ENCODE measurements around the gene ARL4D. TPM values are rescaled to one million over a fixed set of nuclear protein-coding genes. Genes with fewer than 3 reads are reported as not detected.

Gene ARL4D
- total and polyA plus RNA-seq, 4 donors: 10.3 to 37.8 (median 16.4) TPM

GRCh38 chr17:43446773-43447172 lies 48.0 kb downstream of the ARL4D start:
- no peak for TF ChIP-seq CTCF (IDR thresholded peaks at IDR 0.05; ENCODE audit: control extremely low read depth, extremely low read depth)
- Histone ChIP-seq H3K9ac (ENCODE audit: insufficient read depth in 1 of 2, low read length in 2 of 2) (no peak overlapping the region), H3K4me1 (ENCODE audit: control insufficient read depth in 5 of 5, insufficient read depth in 5 of 5, low read length in 5 of 5) (peaks cover 0 to 6% (median 0%) of the 10 kb centered on the region in 5 donors), H3K36me3 (ENCODE audit: control insufficient read depth in 4 of 4, insufficient read depth in 4 of 4, low read length in 4 of 4) (no peaks in the 10 kb centered on the region), H3K27ac (ENCODE audit: low read depth in 1 of 2, low read length in 1 of 2) (no peak overlapping the region), H3K9me3 (ENCODE audit: control insufficient read depth in 4 of 4, insufficient read depth in 3 of 4, low read length in 3 of 4) (no peaks in the 10 kb centered on the region), H3K4me3 (no peak overlapping the region), H3K27me3 (ENCODE audit: control insufficient read depth in 3 of 3, insufficient read depth in 3 of 3, low read length in 2 of 3) (no peaks in the 10 kb centered on the region)
- no peak for ATAC-seq (ENCODE audit: insufficient read depth, low FRiP score)
- WGBS, 2 donors: 98% methylated on average over 5 of the region's 5 CpGs
- DNase-seq: no peak

DNA sequence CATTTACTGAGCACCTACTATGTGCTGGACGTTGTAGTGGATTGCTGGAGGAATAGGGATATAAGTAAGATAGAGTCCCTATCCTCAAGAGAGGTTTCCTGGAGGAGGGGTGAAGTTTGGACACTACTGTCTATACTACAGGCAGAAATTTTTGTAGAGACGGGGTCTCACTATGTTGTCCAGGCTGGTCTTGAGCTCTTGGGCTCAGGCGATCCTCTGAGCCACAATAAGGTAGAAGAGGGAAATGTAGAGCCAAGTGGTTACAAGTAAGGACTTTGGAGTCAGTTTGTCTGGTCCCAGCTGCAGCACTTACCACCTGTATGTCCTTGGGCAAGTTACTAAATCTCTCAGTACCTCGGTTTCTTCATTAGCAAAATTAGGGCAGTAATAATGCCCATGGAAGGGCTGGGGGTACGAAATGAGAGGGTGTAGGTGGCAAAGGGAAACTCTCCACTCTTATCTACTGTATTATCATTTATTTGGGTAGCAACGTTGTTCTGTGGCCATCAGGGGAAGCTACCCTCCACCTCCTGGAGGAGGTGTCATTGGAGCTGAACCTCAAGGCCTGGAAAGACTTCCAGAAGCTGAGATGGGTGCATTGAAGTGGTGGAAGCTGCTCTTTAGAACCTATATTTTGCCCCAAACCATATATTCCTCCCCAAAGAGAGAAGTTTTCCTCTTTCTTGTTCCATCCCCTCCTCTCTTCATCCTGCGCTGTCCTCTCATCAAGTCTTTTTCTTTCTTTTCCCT lies 50.1 kb downstream of the ARL4D start:
- no peaks in the 10 kb centered on the region for H3K36me3 ChIP-seq (ENCODE audit: control insufficient read depth in 4 of 4, insufficient read depth in 4 of 4, low read length in 4 of 4)
- 67 to 71% methylated on average over 7 of the region's 7 CpGs for WGBS, 2 donors
- H3K9me3 ChIP-seq (ENCODE audit: control insufficient read depth in 4 of 4, insufficient read depth in 3 of 4, low read length in 3 of 4): no peaks in the 10 kb centered on the region
- H3K27ac ChIP-seq (ENCODE audit: low read depth in 1 of 2, low read length in 1 of 2): peak overlapping the region in 1 of 2 donors; percentile 42
- no peak overlapping the region for H3K9ac ChIP-seq (ENCODE audit: insufficient read depth in 1 of 2, low read length in 2 of 2)
- peaks cover 0 to 6% (median 0%) of the 10 kb centered on the region in 5 donors for H3K4me1 ChIP-seq (ENCODE audit: control insufficient read depth in 5 of 5, insufficient read depth in 5 of 5, low read length in 5 of 5)
- TF ChIP-seq CTCF (IDR thresholded peaks at IDR 0.05; ENCODE audit: control extremely low read depth, extremely low read depth): no peak
- H3K4me3 ChIP-seq: no peak overlapping the region
- DNase-seq (no peak), ATAC-seq (ENCODE audit: insufficient read depth, low FRiP score) (no peak)
- no peaks in the 10 kb centered on the region for H3K27me3 ChIP-seq (ENCODE audit: control insufficient read depth in 3 of 3, insufficient read depth in 3 of 3, low read length in 2 of 3)

GRCh38 chr17:43449470-43450248 lies 50.9 kb downstream of the ARL4D start:
- WGBS, 2 donors: 58 to 73% methylated on average over 8 of the region's 8 CpGs
- no peak for ATAC-seq (ENCODE audit: insufficient read depth, low FRiP score)
- H3K4me1 ChIP-seq (ENCODE audit: control insufficient read depth in 5 of 5, insufficient read depth in 5 of 5, low read length in 5 of 5): peaks cover 0 to 6% (median 0%) of the 10 kb centered on the region in 5 donors
- DNase-seq: peak in 2 of 3 donors; percentile 51 to 66
- peak overlapping the region in 1 of 2 donors; percentile 68 for H3K27ac ChIP-seq (ENCODE audit: low read depth in 1 of 2, low read length in 1 of 2)
- no peaks in the 10 kb centered on the region for H3K9me3 ChIP-seq (ENCODE audit: control insufficient read depth in 4 of 4, insufficient read depth in 3 of 4, low read length in 3 of 4)
- no peaks in the 10 kb centered on the region for H3K36me3 ChIP-seq (ENCODE audit: control insufficient read depth in 4 of 4, insufficient read depth in 4 of 4, low read length in 4 of 4)
- no peaks in the 10 kb centered on the region for H3K27me3 ChIP-seq (ENCODE audit: control insufficient read depth in 3 of 3, insufficient read depth in 3 of 3, low read length in 2 of 3)
- H3K4me3 ChIP-seq: no peak overlapping the region
- no peak for TF ChIP-seq CTCF (IDR thresholded peaks at IDR 0.05; ENCODE audit: control extremely low read depth, extremely low read depth)
- H3K9ac ChIP-seq (ENCODE audit: insufficient read depth in 1 of 2, low read length in 2 of 2): no peak overlapping the region

Small RNA genes lying within 50 kb of the gene (small RNA-seq; reads per million reads assigned to genes)
- gene RNU6-1137P (ENCODE audit: low replicate concordance) (not detected), gene RNU6-406P (ENCODE audit: low replicate concordance) (not detected), gene RNU6-470P (ENCODE audit: low replicate concordance) (not detected)

Other genes starting within 250 kb of the ARL4D start
- 100 to 1,000 TPM in 1 of 2 donors, 10 to 100 TPM in 1; 59.4 to 127 TPM for gene NBR1, start 227.8 kb upstream of the ARL4D start, total RNA-seq
- gene NBR1, start 227.8 kb upstream of the ARL4D start, polyA plus RNA-seq: 10 to 100 TPM; 25.5 to 41.3 TPM
- gene TMEM106A, start 187.1 kb upstream of the ARL4D start, total RNA-seq: 10 to 100 TPM in 1 of 2 donors, 1 to 10 TPM in 1; 4.3 to 22.4 TPM
- 10 to 100 TPM in 1 of 2 donors, 1 to 10 TPM in 1; 6.4 to 13.5 TPM for gene TMEM106A, start 187.1 kb upstream of the ARL4D start, polyA plus RNA-seq
- gene CCDC200, start 170.4 kb upstream of the ARL4D start, total RNA-seq: 1 to 10 TPM in 1 of 2 donors, not detected in 1; 1.4 TPM
- under 1 TPM; 0.14 to 0.31 TPM for gene CCDC200, start 170.4 kb upstream of the ARL4D start, polyA plus RNA-seq
- 1,000 to 10,000 TPM in 1 of 2 donors, not detected in 1; 5,157 TPM for gene RNU2-1, start 165.0 kb upstream of the ARL4D start, total RNA-seq
- not detected for gene RNU2-1, start 165.0 kb upstream of the ARL4D start, polyA plus RNA-seq
- gene DHX8, start 85.0 kb downstream of the ARL4D start, total RNA-seq: 10 to 100 TPM; 41.2 to 45.1 TPM
- 10 to 100 TPM; 24.7 to 35.3 TPM for gene DHX8, start 85.0 kb downstream of the ARL4D start, polyA plus RNA-seq
- 1 to 10 TPM in 1 of 2 donors, under 1 TPM in 1; 0.54 to 6.9 TPM for gene ETV4, start 147.3 kb downstream of the ARL4D start, total RNA-seq
- 1 to 10 TPM; 2.2 to 4.3 TPM for gene ETV4, start 147.3 kb downstream of the ARL4D start, polyA plus RNA-seq

Measured in lung (tissue), 13 donors.